ENCODE results near the gene BPNT1. TPM values are rescaled to one million over a fixed set of nuclear protein-coding genes. Genes with fewer than 3 reads are reported as not detected.

BPNT1 gene
- total RNA-seq, 1 experiment from 2014 or later: 41.5 TPM

DNA sequence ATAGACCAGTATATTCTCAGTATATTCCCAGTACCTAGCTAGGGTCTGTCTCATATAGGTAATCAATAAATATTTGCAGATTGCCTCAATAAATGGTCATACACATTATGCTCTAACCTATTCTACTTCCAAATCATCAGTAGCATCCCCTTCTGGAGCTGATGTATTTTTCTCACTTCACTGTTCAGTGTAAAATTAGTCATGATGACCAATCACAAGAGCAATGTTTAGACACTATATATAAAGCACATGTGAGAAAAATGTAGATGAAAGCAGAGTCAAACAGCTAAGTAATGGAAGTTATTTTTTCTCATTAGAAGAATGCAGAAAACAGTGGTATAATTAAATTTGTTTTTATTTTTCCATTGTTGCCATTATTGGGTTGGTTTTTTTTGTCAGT lies 78.0 kb downstream of the BPNT1 start:
- no peaks in the 10 kb centered on the region for H3K79me2 ChIP-seq (ENCODE audit: low read depth)
- H3K9me2 ChIP-seq (ENCODE audit: insufficient read depth): no peaks in the 10 kb centered on the region
- intact Hi-C loops (cut with micrococcal nuclease; ENCODE audit: unreplicated experiment): no loop called here

More for the DNA sequence above, 78.0 kb downstream of the BPNT1 start:
- TF ChIP-seq EZH2 (IDR thresholded peaks at IDR 0.05; ENCODE audit: low read depth) (no peak), CTCF (conservative IDR thresholded peaks at IDR 0.05) (no peak)
- no peak overlapping the region for H3K4me2 ChIP-seq
- peaks cover 39% of the 10 kb centered on the region for H4K20me1 ChIP-seq (ENCODE audit: insufficient read depth)
- no peak overlapping the region for H3K4me3 ChIP-seq
- H3K27ac ChIP-seq: no peak overlapping the region
- no peaks in the 10 kb centered on the region for H3K4me1 ChIP-seq (replicated peaks; ENCODE audit: insufficient read depth)
- peaks cover 32% of the 10 kb centered on the region for H3K36me3 ChIP-seq (ENCODE audit: low read depth)
- no peaks in the 10 kb centered on the region for H3K9me3 ChIP-seq (ENCODE audit: insufficient read depth, low read depth)
- BruUV-seq (replicated peaks): no TSS peak
- no peaks in the 10 kb centered on the region for H3K27me3 ChIP-seq (ENCODE audit: insufficient read depth, low read depth)
- no peaks in the 10 kb centered on the region for H3F3A ChIP-seq (ENCODE audit: insufficient read depth, low read depth)
- DNase-seq: no peak
- H2AFZ ChIP-seq: no peak overlapping the region
- CTCF ChIA-PET: interaction anchor here (0.5 kb wide), 1 partner anchor 76 kb away, joined by 5 read pairs; no protein-coding TSS in a partner anchor
- POLR2A ChIA-PET (ENCODE audit: unreplicated experiment): interaction anchor here (0.6 kb wide), 1 partner anchor 1723 kb away, joined by 3 read pairs; no protein-coding TSS in a partner anchor

Small RNA genes lying within 50 kb of the gene (microRNA-seq; reads per million reads assigned to microRNA genes)
- gene MIR194-1 (ENCODE audit: borderline number of aligned reads, borderline replicate concordance) (not detected), gene MIR215 (ENCODE audit: borderline number of aligned reads, borderline replicate concordance) (2.0 reads per million)

Other genes starting within 250 kb of the BPNT1 start
- gene SLC30A10, start 161.2 kb downstream of the BPNT1 start, total RNA-seq (2021): not detected in 2 replicates
- 158 and 182 TPM in 2 replicates for gene EPRS1, start 43.3 kb downstream of the BPNT1 start, total RNA-seq (2021)
- 128 and 155 TPM in 2 replicates for gene IARS2, start 4.3 kb upstream of the BPNT1 start, total RNA-seq (2021)
- 48.8 and 51.0 TPM in 2 replicates for gene RAB3GAP2, start 182.7 kb upstream of the BPNT1 start, total RNA-seq (2021)